GM23338 (cell line): ENCODE data around the gene TACR3. TPM values are rescaled to one million over a fixed set of nuclear protein-coding genes. Genes with fewer than 3 reads are reported as not detected.
"Not testable (repeated sequence)": the region's sequence is repeated elsewhere in the genome, so short reads cannot be mapped to it uniquely, and the experiment has no call there.

Source experiments
- ATAC-seq: fragments of 200-7000 bp; cut with Tn5 transposase; 3 replicates; pipeline ENCODE4 v1.9.1; 2020
- DNase-seq: peaks from one replicate; pipeline ENCODE4 v3.0.0-alpha.2; 2015; ENCODE audit warnings: low spot score
- H2AFZ ChIP-seq: fragments of 200-600 bp; sonication (generic); 2 replicates; pipeline ENCODE4 v1.8.0; 2016; ENCODE audit warnings: antibody characterized with exemption, mild to moderate bottlenecking, moderate library complexity
- H3F3A ChIP-seq: fragments of 200-600 bp; sonication (generic); replicated peaks from 2 replicates; pipeline ENCODE4 v1.8.0; 2017; ENCODE audit warnings: antibody characterized with exemption, mixed run types, low read depth
- H3K27ac ChIP-seq: fragments of 200-600 bp; sonication (generic); 2 replicates; pipeline ENCODE4 v1.6.1; 2016; ENCODE audit warnings: low read depth
- H3K27me3 ChIP-seq: fragments of 200-600 bp; sonication (generic); 2 replicates; pipeline ENCODE4 v1.8.0; 2016; ENCODE audit warnings: mild to moderate bottlenecking, mixed run types, moderate library complexity; ENCODE audit not compliant: insufficient read depth
- H3K36me3 ChIP-seq: fragments of 200-600 bp; sonication (generic); 2 replicates; pipeline ENCODE4 v1.8.0; 2016; ENCODE audit warnings: mild to moderate bottlenecking; ENCODE audit not compliant: insufficient read depth
- H3K4me1 ChIP-seq: fragments of 200-600 bp; sonication (generic); 2 replicates; pipeline ENCODE4 v1.8.0; 2016; ENCODE audit warnings: mild to moderate bottlenecking, moderate library complexity; ENCODE audit not compliant: insufficient read depth
- H3K4me2 ChIP-seq: fragments of 200-600 bp; sonication (generic); 2 replicates; pipeline ENCODE4 v1.7.1; 2017; ENCODE audit warnings: mixed run types
- H3K4me3 ChIP-seq: fragments of 200-600 bp; sonication (generic); 2 replicates; pipeline ENCODE4 v1.6.1; 2016; ENCODE audit warnings: mixed run types
- H3K79me2 ChIP-seq: fragments of 200-600 bp; sonication (generic); replicated peaks from 2 replicates; pipeline ENCODE4 v1.8.0; 2017; ENCODE audit warnings: mild to moderate bottlenecking; ENCODE audit not compliant: insufficient read depth
- H3K9me2 ChIP-seq: fragments of 200-600 bp; sonication (generic); 2 replicates; pipeline ENCODE4 v1.8.0; 2017; ENCODE audit not compliant: insufficient read depth
- H4K20me1 ChIP-seq: fragments of 200-600 bp; sonication (generic); replicated peaks from 2 replicates; pipeline ENCODE4 v1.8.0; 2017; ENCODE audit warnings: mild to moderate bottlenecking; ENCODE audit not compliant: insufficient read depth
- H3K27ac Mint-ChIP-seq: 2 replicates; pipeline ENCODE4 v1.8.0; 2020; ENCODE audit warnings: inconsistent platforms, mild to moderate bottlenecking, moderate library complexity, mixed read lengths
- H3K27me3 Mint-ChIP-seq: 3 replicates; pipeline ENCODE4 v1.8.0; 2022; ENCODE audit warnings: low read depth, mild to moderate bottlenecking, moderate library complexity, mixed read lengths, inconsistent platforms; ENCODE audit not compliant: insufficient read depth, poor library complexity
- H3K36me3 Mint-ChIP-seq: 3 replicates; pipeline ENCODE4 v1.8.0; 2021; ENCODE audit warnings: low read depth, mild to moderate bottlenecking, inconsistent platforms, moderate library complexity, mixed read lengths
- H3K4me1 Mint-ChIP-seq: 3 replicates; pipeline ENCODE4 v1.8.0; 2020; ENCODE audit warnings: mild to moderate bottlenecking, inconsistent platforms, mixed read lengths
- H3K4me3 Mint-ChIP-seq: 3 replicates; pipeline ENCODE4 v1.8.0; 2021; ENCODE audit warnings: moderate library complexity, mild to moderate bottlenecking, inconsistent platforms, mixed read lengths
- H3K9me3 Mint-ChIP-seq: 3 replicates; pipeline ENCODE4 v1.8.0; 2020; ENCODE audit warnings: moderate library complexity, mild to moderate bottlenecking, inconsistent platforms, mixed read lengths
- CREB1 ChIP-seq: fragments of 250-450 bp; sonication (Bioruptor Pico); IDR thresholded peaks from 2 replicates; pipeline ENCODE4 v1.5.0; 2020; ENCODE audit warnings: low read depth, mild to moderate bottlenecking, moderate library complexity
- EZH2 ChIP-seq: fragments of 200-600 bp; sonication (generic); IDR thresholded peaks from one replicate; pipeline ENCODE4 v1.8.0; 2017; ENCODE audit warnings: antibody characterized with exemption, mild to moderate bottlenecking, low read depth; ENCODE audit not compliant: unreplicated experiment
- EZH2phosphoT487 ChIP-seq: fragments of 200-600 bp; sonication (generic); IDR thresholded peaks from one replicate; pipeline ENCODE4 v1.8.1; 2018; ENCODE audit warnings: antibody characterized with exemption; ENCODE audit not compliant: unreplicated experiment
- JUNB ChIP-seq: IDR thresholded peaks from one replicate; pipeline ENCODE4 v1.6.1; 2016; ENCODE audit warnings: antibody characterized with exemption; ENCODE audit not compliant: unreplicated experiment
- NANOG ChIP-seq: IDR thresholded peaks from 2 replicates; pipeline ENCODE4 v1.6.1; 2016; ENCODE audit warnings: antibody characterized with exemption, borderline replicate concordance
- POLR2AphosphoS5 ChIP-seq: IDR thresholded peaks from 2 replicates; pipeline ENCODE4 v1.6.1; 2016; ENCODE audit warnings: antibody characterized with exemption, low read depth
- STAT1 ChIP-seq: IDR thresholded peaks from one replicate; pipeline ENCODE4 v1.6.1; 2016; ENCODE audit warnings: antibody characterized with exemption; ENCODE audit not compliant: unreplicated experiment
- ZNF114 ChIP-seq: fragments of 250-450 bp; sonication (Bioruptor Pico); IDR thresholded peaks from 2 replicates; pipeline ENCODE4 v1.5.0; 2020; ENCODE audit warnings: mild to moderate bottlenecking, moderate library complexity
- polyA plus RNA-seq: library from polyadenylated mRNA; unstranded; fragments of >200 nt; fragmentation: Nextera tagmentation; extraction: Ambion mirVana; gene quantifications from 2 replicates; pipeline ENCODE4 v1.2.1, GENCODE V29; 2016
- total RNA-seq: library from RNA; depleted of rRNA; stranded (reverse); fragments of >200 nt; shearing (Covaris generic); gene quantifications from 2 replicates; pipeline ENCODE4 v1.2.3, GENCODE V29; 2014
- TF ChIP-seq, protein P1 (sequence below): IDR thresholded peaks from 2 replicates; pipeline ENCODE4 v1.6.1; 2016; ENCODE audit warnings: antibody characterized with exemption
- TF ChIP-seq, protein P2 (sequence below), 2 experiments: fragments of 200-600 bp in 1 of 2; sonication (generic) in 1 of 2; conservative IDR thresholded peaks; 2 replicates each; pipeline versions ENCODE4 v1.5.1 to v1.6.1; 2016 to 2017; ENCODE audit warnings: antibody characterized with exemption in 2 of 2, low read depth in 2 of 2, mild to moderate bottlenecking in 2 of 2, moderate library complexity in 1 of 2

The TACR3 gene
- total and polyA plus RNA-seq, 2 experiments from 2014 or later = 0.76 to 2.2 TPM

DNA sequence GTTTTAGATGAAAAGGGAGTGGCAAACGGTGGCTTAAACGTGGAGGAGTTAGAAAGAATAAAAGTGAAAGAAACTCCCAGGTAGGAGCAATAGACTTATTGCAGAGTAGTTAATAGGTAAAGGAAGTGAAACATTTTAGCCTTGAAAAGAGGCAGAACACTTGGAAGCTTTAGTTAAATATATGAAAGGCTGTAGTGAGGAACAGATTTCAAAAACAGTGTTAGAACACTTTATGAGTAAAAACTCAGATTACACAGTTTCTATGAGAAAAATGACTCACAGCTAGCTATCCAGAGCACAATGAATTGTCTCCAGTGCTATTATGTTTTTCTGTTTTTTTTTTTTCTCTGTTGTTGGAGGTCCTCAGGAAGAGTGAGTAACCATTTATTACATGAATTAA, 45.8 kb downstream of the TACR3 start:
- Histone ChIP-seq H4K20me1 (no peaks in the 10 kb centered on the region), H3K36me3 (no peaks in the 10 kb centered on the region), H3K4me1 (no peaks in the 10 kb centered on the region), H3K4me3 (no peak overlapping the region), H3K27ac (no peak overlapping the region), H3K4me2 (no peak overlapping the region), H3K27me3 (no peaks in the 10 kb centered on the region), H3K79me2 (no peaks in the 10 kb centered on the region), H2AFZ (no peak overlapping the region), H3K9me2 (no peaks in the 10 kb centered on the region), H3F3A (no peaks in the 10 kb centered on the region)
- no peaks in the 10 kb centered on the region for H3K27me3 Mint-ChIP-seq
- no peaks in the 10 kb centered on the region; the same call in 2 of the 3 replicates for H3K9me3 Mint-ChIP-seq
- no peak overlapping the region for H3K4me3 Mint-ChIP-seq
- no peak for TF ChIP-seq NANOG
- TF ChIP-seq POLR2AphosphoS5 = no peak
- TF ChIP-seq JUNB = no peak
- no peak for TF ChIP-seq EZH2
- TF ChIP-seq, protein P1, sequence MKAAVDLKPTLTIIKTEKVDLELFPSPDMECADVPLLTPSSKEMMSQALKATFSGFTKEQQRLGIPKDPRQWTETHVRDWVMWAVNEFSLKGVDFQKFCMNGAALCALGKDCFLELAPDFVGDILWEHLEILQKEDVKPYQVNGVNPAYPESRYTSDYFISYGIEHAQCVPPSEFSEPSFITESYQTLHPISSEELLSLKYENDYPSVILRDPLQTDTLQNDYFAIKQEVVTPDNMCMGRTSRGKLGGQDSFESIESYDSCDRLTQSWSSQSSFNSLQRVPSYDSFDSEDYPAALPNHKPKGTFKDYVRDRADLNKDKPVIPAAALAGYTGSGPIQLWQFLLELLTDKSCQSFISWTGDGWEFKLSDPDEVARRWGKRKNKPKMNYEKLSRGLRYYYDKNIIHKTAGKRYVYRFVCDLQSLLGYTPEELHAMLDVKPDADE = no peak
- no peak for TF ChIP-seq CREB1 (CRISPR knock-in tag)
- TF ChIP-seq STAT1 = no peak
- no peak for TF ChIP-seq EZH2phosphoT487
- no peak for TF ChIP-seq ZNF114 (CRISPR knock-in tag)
- TF ChIP-seq, protein P2, sequence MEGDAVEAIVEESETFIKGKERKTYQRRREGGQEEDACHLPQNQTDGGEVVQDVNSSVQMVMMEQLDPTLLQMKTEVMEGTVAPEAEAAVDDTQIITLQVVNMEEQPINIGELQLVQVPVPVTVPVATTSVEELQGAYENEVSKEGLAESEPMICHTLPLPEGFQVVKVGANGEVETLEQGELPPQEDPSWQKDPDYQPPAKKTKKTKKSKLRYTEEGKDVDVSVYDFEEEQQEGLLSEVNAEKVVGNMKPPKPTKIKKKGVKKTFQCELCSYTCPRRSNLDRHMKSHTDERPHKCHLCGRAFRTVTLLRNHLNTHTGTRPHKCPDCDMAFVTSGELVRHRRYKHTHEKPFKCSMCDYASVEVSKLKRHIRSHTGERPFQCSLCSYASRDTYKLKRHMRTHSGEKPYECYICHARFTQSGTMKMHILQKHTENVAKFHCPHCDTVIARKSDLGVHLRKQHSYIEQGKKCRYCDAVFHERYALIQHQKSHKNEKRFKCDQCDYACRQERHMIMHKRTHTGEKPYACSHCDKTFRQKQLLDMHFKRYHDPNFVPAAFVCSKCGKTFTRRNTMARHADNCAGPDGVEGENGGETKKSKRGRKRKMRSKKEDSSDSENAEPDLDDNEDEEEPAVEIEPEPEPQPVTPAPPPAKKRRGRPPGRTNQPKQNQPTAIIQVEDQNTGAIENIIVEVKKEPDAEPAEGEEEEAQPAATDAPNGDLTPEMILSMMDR (conservative IDR thresholded peaks at IDR 0.05; ENCODE audit: low read depth in 2 of 2) = no peak
- no peaks in the 10 kb centered on the region for H3K36me3 Mint-ChIP-seq
- ATAC-seq (no peak), DNase-seq (no peak)
- H3K4me1 Mint-ChIP-seq = no peaks in the 10 kb centered on the region
- H3K27ac Mint-ChIP-seq = no peak overlapping the region

DNA sequence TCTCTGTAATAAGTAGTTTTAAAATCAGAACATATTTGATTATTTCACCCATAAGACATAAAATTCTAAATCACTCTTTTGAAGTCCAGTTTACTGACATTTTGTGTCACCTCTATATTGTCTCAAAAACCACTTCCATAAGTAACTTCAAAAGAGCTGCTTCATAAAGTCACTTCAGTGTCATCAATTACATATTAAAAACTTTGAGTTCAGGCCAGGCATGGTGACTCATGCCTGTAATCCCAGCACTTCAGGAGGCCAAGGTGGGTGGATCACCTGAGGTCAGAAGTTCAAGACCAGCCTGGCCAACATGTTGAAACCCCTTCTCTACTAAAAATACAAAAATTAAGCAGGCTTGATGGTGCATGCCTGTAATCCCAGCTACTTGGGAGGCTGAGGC, 53.0 kb downstream of the TACR3 start:
- not testable (repeated sequence) for H3F3A ChIP-seq, H3K4me3 ChIP-seq, H3K27ac ChIP-seq, H3K27me3 ChIP-seq, H3K36me3 Mint-ChIP-seq, H3K79me2 ChIP-seq, H3K4me1 Mint-ChIP-seq, H3K4me2 ChIP-seq, DNase-seq, ATAC-seq, H3K4me1 ChIP-seq, H4K20me1 ChIP-seq, H3K27ac Mint-ChIP-seq, H2AFZ ChIP-seq, H3K27me3 Mint-ChIP-seq, H3K9me2 ChIP-seq, H3K36me3 ChIP-seq, H3K4me3 Mint-ChIP-seq, H3K9me3 Mint-ChIP-seq
